CD4-positive, alpha-beta T cell treated with Interleukin-10 for 1 hour (primary cell): ENCODE results near the gene EIF3D.

Source experiments
- DNase-seq: peaks from one replicate; pipeline ENCODE4 v3.0.0-alpha.2; 2020

EIF3D gene

GRCh38 chr22:36528795-36529751 lies at the start of gene EIF3D:
Gene EIF3D, minus strand, starts transcription at chr22:36529166. Its CDS starts 3,045 bp downstream, at chr22:36526121.
- DNase-seq, result peak; percentile 99

- DNase-seq, result no peak
Measured at GRCh38 chr22:36578619-36579018, 49.7 kb upstream of the EIF3D start.

GRCh38 chr22:36577019-36577418 lies 48.1 kb upstream of the EIF3D start:
- DNase-seq, result no peak

- DNase-seq, result no peak
Measured at GRCh38 chr22:36574728-36575127, 45.8 kb upstream of the EIF3D start.

- DNase-seq, result no peak
Measured at GRCh38 chr22:36573815-36574363, 44.9 kb upstream of the EIF3D start.

GRCh38 chr22:36571991-36572390 lies 43.0 kb upstream of the EIF3D start:
- no peak for DNase-seq

- no peak for DNase-seq
Measured at GRCh38 chr22:36569999-36570398, 41.0 kb upstream of the EIF3D start.

GRCh38 chr22:36568846-36569245 lies 39.9 kb upstream of the EIF3D start:
- DNase-seq, result no peak

- no peak for DNase-seq
Measured at GRCh38 chr22:36566720-36567119, 37.8 kb upstream of the EIF3D start.

GRCh38 chr22:36565686-36566085 lies 36.7 kb upstream of the EIF3D start:
- DNase-seq, result no peak

- DNase-seq, result no peak
Measured at GRCh38 chr22:36565159-36565507, 36.2 kb upstream of the EIF3D start.

GRCh38 chr22:36564422-36565158 lies 35.6 kb upstream of the EIF3D start:
- no peak for DNase-seq

GRCh38 chr22:36563898-36564297 lies 34.9 kb upstream of the EIF3D start:
- no peak for DNase-seq

GRCh38 chr22:36563444-36563843 lies 34.5 kb upstream of the EIF3D start:
- no peak for DNase-seq

- DNase-seq, result no peak
Measured at GRCh38 chr22:36563001-36563400, 34.0 kb upstream of the EIF3D start.

- DNase-seq, result no peak
Measured at GRCh38 chr22:36562261-36562835, 33.4 kb upstream of the EIF3D start.

- DNase-seq, result no peak
Measured at GRCh38 chr22:36561291-36561811, 32.4 kb upstream of the EIF3D start.

GRCh38 chr22:36560001-36560400 lies 31.0 kb upstream of the EIF3D start:
- DNase-seq, result no peak

GRCh38 chr22:36554098-36554497 lies 25.1 kb upstream of the EIF3D start:
- DNase-seq, result no peak

- peak; percentile 2 for DNase-seq
Measured at GRCh38 chr22:36552289-36552688, 23.3 kb upstream of the EIF3D start.

- DNase-seq, result no peak
Measured at GRCh38 chr22:36550701-36551495, 21.9 kb upstream of the EIF3D start.

GRCh38 chr22:36549033-36549432 lies 20.1 kb upstream of the EIF3D start:
- no peak for DNase-seq
